ENCODE measurements around the gene ING4. TPM values are rescaled to one million over a fixed set of nuclear protein-coding genes. Genes with fewer than 3 reads are reported as not detected.

Gene ING4
- total RNA-seq, 1 donor from 2014 or later = 13.7 TPM

DNA sequence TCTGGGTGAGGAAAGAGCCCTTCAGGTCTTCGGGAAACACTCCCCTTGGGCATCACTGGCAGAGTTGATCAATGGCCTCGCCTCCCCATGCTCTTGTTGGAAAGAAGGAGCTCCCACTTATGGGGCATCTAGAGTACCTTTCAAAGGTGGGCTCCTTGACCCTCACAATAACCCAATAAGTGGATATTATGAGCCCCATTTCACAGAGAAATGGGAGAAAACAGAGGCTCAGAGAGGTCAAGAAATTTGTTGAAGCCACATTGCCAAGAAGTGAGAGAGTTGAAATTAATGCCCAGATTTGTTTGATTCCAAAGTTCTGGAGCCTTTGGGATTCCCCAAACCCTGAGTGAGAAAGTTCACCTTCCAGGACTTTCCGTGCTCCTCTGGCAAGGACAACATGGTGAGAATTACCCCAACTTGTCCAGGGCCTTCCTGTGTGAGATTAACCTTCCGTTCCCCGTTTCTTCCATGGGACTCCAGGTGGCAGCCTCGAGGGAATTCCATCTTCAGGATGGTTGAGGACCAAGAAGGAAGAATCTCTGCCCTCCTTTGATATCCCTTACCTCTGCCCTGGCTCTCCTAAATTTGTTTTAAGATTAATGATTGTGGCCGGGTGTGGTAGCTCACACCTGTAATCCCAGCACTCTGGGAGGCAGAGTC is 48.3 kb downstream of the ING4 start:
- Mint-ChIP-seq H3K4me1 (peaks cover 34% of the 10 kb centered on the region), H3K36me3 (ENCODE audit: low read depth) (peaks cover 2% of the 10 kb centered on the region), H3K27ac (peak overlapping the region; percentile 40), H3K9me3 (no peaks in the 10 kb centered on the region), H3K4me3 (no peak overlapping the region), H3K27me3 (no peaks in the 10 kb centered on the region)
- intact Hi-C loops (cut with micrococcal nuclease) = no loop called here
- no peak for DNase-seq

DNA sequence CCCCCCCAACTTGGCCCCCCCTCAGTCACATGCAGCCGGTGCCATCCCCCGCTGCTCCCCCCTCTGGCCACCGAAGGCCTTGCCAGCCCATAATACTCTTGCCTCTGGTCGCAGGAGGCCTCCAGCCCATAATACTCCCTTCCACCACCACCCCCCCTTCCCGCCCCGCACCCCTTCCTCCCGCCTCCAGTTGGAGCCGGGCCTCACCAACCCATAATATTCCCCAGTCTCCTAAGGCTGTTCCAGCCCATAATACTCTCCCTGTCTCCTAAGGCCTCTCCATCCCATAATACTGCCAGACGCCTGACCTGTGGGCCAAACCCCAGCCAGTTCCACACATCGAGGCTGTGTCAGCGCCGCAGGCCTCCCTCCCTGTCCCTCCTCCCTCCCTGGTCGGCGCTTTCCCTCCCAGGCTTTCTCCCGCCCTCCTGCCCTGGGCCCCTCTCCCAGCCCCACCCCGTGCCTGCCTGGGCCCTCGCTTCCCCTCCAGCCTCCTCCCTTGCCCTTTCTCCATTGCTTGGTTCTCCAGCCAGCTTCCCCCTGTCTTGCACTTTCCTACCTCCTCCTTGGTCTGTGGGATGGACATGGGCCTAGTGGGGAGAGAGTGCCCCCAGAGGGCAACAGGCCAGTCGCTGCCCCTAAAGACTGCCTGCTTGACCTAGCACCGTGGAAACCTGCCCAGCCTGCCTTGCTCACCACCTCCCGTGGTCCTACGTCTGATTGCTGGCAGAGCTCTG is 49.0 kb downstream of the ING4 start:
- DNase-seq = peak; percentile 69
- Mint-ChIP-seq H3K27me3 (no peaks in the 10 kb centered on the region), H3K9me3 (no peaks in the 10 kb centered on the region), H3K4me1 (peaks cover 34% of the 10 kb centered on the region), H3K36me3 (ENCODE audit: low read depth) (no peaks in the 10 kb centered on the region), H3K4me3 (no peak overlapping the region), H3K27ac (peak overlapping the region; percentile 39)
- intact Hi-C loops (cut with micrococcal nuclease) = no loop called here

DNA sequence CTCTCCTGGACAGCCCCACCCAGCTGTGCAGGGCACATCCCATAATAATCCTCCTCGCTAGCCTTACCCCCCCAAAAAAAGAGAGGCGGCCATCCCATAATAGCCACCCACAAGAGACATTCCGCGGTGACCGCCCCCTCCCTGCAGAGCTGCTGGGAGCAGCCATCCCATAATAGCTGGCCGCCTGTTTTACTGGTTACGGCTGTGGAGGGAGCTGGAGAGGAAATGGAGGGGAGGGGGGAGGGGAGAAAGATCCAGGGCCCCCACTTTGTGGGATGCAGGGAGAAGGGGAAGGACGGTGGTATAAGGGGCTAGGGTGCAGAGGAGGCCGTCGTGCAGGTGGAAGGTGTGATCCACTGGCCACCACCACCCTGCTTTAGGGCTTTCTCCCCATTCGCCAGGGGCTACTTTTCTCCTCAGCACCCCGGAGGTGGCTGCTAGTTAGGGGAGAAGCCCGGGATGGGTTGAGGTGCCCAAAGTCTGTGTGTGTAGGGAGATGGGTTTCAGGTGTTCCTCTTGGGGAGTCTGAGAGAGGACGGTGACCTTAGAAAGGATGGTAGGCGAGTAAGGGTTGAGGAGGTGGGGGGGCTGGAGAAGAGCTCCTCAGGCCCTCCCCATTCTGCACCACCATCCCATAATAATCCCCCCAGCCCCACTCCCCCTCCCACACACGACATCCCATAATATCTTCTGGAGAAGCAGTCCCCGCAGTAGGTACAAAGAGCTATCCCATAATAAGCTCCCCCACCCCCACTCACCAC is 49.7 kb downstream of the ING4 start:
- peak; percentile 79 for DNase-seq
- H3K27ac Mint-ChIP-seq = peak overlapping the region; percentile 52
- no peaks in the 10 kb centered on the region for H3K27me3 Mint-ChIP-seq
- no peaks in the 10 kb centered on the region for H3K36me3 Mint-ChIP-seq (ENCODE audit: low read depth)
- intact Hi-C loops (cut with micrococcal nuclease) = no loop called here
- peaks cover 34% of the 10 kb centered on the region for H3K4me1 Mint-ChIP-seq
- no peaks in the 10 kb centered on the region for H3K9me3 Mint-ChIP-seq
- H3K4me3 Mint-ChIP-seq = peak overlapping the region; percentile 20

DNA sequence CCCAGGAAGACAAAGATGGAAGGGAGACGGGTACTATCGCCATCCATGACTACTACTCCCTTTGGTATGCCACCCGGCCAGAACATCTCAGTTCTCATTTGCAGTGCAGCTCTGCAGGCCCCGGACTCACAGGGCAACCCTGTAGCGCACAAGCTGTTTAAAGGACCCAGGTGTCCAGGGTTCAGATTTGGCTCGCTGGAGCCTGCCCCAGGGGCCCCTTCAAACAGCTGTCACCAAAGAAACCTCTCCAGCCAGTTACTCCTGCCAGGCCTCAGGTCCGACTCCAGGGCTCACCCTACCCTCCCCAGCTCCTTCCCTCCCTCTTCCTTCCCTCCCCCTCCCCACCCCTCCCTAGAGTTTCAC is 50.3 kb downstream of the ING4 start:
- no peaks in the 10 kb centered on the region for H3K27me3 Mint-ChIP-seq
- H3K4me1 Mint-ChIP-seq = peaks cover 32% of the 10 kb centered on the region
- peak; percentile 60 for DNase-seq
- peak overlapping the region; percentile 61 for H3K27ac Mint-ChIP-seq
- H3K36me3 Mint-ChIP-seq (ENCODE audit: low read depth) = no peaks in the 10 kb centered on the region
- H3K9me3 Mint-ChIP-seq = no peaks in the 10 kb centered on the region
- intact Hi-C loops (cut with micrococcal nuclease) = no loop called here
- peak overlapping the region; percentile 33 for H3K4me3 Mint-ChIP-seq

DNA sequence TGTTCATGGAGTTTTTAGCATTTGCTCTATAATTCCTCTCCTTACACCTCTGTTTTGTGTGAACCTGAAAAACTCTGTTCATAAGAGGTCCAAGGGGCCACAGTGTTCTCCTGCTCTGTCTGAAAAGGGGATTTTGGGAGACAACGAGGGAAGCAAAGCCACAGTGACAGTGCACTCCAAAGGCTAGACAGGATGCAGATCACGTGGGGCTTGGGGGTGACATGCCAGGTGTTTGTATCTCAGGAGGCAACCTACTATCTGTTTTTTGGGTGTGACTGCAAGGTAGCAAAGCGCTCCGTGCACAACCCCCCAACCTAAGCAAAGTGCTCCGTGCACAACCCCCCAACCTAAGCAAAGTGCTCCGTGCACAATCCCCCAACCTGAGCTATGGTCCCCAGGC is 50.7 kb downstream of the ING4 start:
- peaks cover 32% of the 10 kb centered on the region for H3K4me1 Mint-ChIP-seq
- no peaks in the 10 kb centered on the region for H3K36me3 Mint-ChIP-seq (ENCODE audit: low read depth)
- peak overlapping the region; percentile 33 for H3K4me3 Mint-ChIP-seq
- H3K27ac Mint-ChIP-seq = peak overlapping the region; percentile 61
- no peaks in the 10 kb centered on the region for H3K9me3 Mint-ChIP-seq
- no peaks in the 10 kb centered on the region for H3K27me3 Mint-ChIP-seq
- intact Hi-C loops (cut with micrococcal nuclease) = no loop called here
- peak; percentile 75 for DNase-seq

DNA sequence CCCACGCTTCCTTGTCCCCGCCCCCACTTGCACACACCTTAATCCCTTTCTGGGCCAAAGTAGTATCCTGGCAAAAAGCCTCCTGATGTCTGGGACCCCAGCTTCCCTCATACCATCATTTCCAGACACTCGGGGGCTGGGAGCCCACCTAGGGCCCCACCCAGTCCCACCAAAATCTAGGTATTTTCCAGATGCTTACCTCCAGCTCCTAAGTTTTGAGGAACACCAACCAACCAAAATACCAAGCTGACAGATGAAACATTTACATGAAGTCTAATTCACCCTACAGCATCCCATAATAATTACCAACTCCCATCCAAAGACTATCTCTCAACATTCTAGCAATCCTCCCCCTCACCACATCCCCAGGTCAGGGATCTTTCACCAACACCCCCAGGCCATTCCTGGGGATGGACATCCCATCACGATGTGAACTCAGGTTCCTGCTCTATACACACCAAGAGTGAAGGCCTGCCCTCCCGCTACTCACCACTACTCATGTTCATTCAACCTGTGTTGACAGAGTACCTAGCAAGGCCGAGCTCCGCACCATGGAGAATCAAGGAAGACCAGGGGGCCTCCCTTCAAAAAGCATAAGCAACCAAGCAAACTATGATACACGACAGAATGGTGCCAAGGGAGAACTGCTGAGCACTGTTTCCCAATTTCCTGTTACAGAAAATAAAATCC is 54.2 kb downstream of the ING4 start:
- H3K27me3 Mint-ChIP-seq = no peaks in the 10 kb centered on the region
- H3K36me3 Mint-ChIP-seq (ENCODE audit: low read depth) = peaks cover 16% of the 10 kb centered on the region
- H3K4me3 Mint-ChIP-seq = no peak overlapping the region
- intact Hi-C loops (cut with micrococcal nuclease) = loop anchor here (1.0 to 5.0 kb wide), 3 partner anchors 81 to 264 kb away; partner anchors contain the start of genes CD4, SPSB2 and ZNF384
- DNase-seq = peak; percentile 77
- H3K27ac Mint-ChIP-seq = no peak overlapping the region
- H3K9me3 Mint-ChIP-seq = no peaks in the 10 kb centered on the region
- H3K4me1 Mint-ChIP-seq = peaks cover 42% of the 10 kb centered on the region

DNA sequence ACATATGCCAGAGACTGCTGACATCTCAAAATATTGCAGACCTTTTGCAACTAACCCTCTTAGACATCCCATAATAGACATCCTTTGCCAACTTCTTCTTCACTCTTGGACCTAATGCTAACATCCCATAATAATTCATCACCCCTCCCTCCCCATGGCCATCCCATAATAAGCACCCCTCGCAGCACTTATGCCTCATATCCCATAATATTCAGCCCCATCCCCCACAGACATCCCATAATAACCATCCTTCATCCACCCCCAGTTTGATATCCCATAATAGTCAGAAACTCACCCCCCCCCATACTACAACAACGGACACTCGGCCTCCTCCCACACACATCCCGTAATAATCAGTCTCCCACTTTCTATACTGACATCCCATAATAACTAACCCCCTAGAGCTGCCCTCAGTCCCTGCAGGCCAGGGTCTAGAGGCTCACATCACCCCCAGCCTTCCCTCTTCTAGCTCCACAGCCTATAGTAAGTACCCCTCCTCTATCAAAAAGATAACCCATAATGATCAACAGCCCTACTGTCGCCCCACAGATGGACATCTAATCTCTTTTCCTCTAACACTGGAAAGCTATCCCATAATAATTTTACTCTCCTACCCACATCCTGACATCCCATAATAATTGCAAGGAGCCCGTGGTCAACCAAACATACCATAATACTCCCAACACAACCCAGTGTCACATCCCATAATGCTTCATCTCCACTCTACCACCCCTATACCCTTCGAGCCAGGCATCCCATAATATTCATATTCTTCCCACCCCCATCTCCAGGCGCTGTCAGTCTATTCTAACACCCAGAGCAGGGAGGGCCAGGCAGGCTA is 54.9 kb downstream of the ING4 start:
- peaks cover 23% of the 10 kb centered on the region for H3K36me3 Mint-ChIP-seq (ENCODE audit: low read depth)

DNA sequence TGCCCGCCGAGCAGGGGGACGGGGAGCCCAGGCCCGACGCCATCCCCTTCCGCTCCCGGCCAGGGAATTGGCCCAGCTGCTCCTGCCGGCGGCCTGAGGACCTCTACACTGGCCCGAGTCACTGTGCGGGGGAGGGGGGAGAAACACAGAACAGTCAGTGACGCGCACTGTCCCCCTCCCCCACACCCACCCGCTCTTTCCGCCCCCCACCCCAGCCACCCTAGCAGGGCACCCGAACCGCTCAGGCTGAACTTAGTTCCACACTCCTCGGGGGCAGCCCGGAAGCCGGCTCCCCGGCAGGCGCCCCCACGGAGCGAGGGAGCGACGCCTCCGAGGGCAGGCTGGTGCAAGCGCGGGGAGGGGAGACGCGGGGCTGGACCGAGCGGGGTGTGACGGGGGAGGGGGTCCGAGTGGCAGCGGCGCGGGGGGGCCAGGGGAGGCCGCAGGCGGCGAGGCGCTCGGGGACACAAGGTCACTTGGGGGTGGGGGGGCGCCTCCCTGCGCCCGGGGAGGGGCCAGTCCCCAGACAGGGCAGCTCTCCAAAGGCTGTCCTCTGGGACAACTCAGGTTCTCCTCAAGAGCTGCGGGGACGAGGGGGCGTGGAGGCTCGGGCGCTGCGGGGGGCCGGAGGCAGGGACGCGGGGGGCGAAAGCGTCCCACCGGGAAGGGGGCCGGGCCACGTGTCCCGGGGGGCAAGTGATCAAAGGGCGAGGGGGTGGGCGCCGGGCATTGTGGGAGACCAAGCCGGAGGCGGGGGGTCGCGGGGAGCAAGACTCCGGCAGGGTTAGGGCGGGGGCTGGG is 56.4 kb downstream of the ING4 start:
- Mint-ChIP-seq H3K27me3 (no peaks in the 10 kb centered on the region), H3K36me3 (ENCODE audit: low read depth) (peaks cover 37% of the 10 kb centered on the region), H3K9me3 (no peaks in the 10 kb centered on the region), H3K27ac (peak overlapping the region; percentile 79), H3K4me1 (peaks cover 45% of the 10 kb centered on the region), H3K4me3 (no peak overlapping the region)
- intact Hi-C loops (cut with micrococcal nuclease) = loop anchor here (1.0 to 5.0 kb wide), 6 partner anchors 38 to 266 kb away; partner anchors contain the start of genes CD4, GAPDH, ING4 and NOP2
- DNase-seq = peak; percentile 85

More for the DNA sequence above, 54.9 kb downstream of the ING4 start:
- no peaks in the 10 kb centered on the region for H3K27me3 Mint-ChIP-seq
- peaks cover 45% of the 10 kb centered on the region for H3K4me1 Mint-ChIP-seq
- no peaks in the 10 kb centered on the region for H3K9me3 Mint-ChIP-seq
- H3K27ac Mint-ChIP-seq = no peak overlapping the region
- no peak overlapping the region for H3K4me3 Mint-ChIP-seq
- intact Hi-C loops (cut with micrococcal nuclease) = loop anchor here (1.0 to 5.0 kb wide), 7 partner anchors 39 to 264 kb away; partner anchors contain the start of genes CD4, GAPDH, ING4 and NOP2
- DNase-seq = peak; percentile 89

DNA sequence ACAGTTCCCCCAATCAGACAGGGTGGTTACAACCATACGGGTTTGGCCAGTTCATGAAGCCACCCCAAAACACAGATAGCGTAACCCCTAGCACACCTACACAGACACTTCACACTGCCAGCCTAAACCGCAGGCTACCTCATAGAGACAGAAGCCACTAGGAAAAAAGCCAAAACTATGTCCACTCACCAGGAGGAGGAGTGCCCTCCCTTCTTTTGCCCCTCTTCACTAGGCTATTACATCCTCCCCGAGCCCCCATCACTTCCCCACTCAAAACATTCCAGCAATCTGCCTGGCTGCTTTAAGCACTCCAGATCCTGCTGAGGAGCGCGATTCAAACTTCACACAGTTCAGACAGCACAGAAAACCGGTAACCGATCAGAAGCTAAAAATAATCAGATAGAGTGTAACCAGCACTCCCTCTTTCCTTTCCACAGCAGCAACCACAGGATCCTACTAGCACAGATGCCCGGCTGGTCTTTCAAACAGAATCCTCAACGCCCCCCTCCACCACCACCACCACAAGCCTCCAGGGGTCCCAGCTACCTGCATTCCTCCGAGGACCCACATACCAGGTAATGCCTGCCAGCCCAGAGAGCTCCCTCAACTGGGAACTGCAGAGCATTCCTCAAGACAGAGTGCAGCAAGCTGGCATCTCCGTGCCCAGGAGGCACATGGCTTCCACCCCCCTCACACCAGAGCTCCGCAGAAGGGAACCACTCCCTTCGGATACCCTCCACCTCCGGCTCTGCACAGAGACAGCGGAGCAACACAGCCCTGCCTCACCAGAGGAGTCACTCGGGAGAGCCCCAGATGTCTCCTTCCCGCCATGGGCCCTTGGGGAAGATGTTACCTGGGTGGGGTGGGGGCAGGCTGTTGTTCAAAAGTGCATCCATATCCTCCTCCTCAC is 57.2 kb downstream of the ING4 start:
- H3K27me3 Mint-ChIP-seq = no peaks in the 10 kb centered on the region
- DNase-seq = peak; percentile 76
- H3K36me3 Mint-ChIP-seq (ENCODE audit: low read depth) = peaks cover 44% of the 10 kb centered on the region
- intact Hi-C loops (cut with micrococcal nuclease) = loop anchor here (2.0 to 5.0 kb wide), 5 partner anchors 37 to 267 kb away; partner anchors contain the start of genes CD4, GAPDH, NOP2 and SPSB2
- H3K4me3 Mint-ChIP-seq = no peak overlapping the region
- H3K9me3 Mint-ChIP-seq = no peaks in the 10 kb centered on the region
- H3K4me1 Mint-ChIP-seq = peaks cover 41% of the 10 kb centered on the region
- peak overlapping the region; percentile 79 for H3K27ac Mint-ChIP-seq

DNA sequence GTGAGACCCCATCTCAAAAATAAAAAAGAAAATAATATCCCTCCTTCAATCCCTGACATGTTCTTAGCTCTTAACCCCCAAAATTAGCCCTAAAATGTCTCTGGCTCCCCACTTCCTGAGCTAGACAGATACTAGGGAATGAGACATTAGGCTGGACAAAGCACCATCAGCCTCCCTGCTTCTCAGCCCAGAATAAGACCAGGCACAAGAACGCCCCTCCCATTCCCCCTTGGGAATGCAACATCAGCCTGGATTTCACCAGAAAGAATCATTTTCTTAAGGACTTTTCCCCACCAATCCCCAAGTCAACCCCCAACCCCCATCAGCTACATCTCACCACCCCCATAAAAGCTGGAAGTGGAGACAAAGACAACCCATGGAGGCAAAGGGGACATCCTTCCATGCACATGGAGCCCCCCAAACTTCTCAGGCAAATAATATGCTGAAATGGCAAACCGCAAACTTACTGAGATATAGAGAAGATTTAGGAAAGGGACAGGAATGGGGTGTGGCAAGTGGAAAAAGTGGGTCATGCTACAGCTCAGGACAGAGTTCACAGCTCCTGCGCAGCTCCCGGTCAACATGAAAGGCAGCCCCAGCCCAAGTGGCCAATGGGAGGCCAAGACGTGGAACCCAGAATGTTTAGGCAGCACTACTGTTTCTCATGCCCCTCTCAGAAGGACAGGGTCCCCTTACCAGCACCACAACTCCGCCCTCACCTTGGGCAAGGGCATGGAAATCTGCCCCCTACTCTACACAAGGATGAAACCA is 58.5 kb downstream of the ING4 start:
- no peak for DNase-seq
- H3K4me3 Mint-ChIP-seq = no peak overlapping the region
- H3K4me1 Mint-ChIP-seq = peaks cover 44% of the 10 kb centered on the region
- H3K27me3 Mint-ChIP-seq = no peaks in the 10 kb centered on the region
- peak overlapping the region; percentile 79 for H3K27ac Mint-ChIP-seq
- intact Hi-C loops (cut with micrococcal nuclease) = loop anchor here (5.0 kb wide), 2 partner anchors 183 to 268 kb away; partner anchors contain the start of genes CD4 and SPSB2
- no peaks in the 10 kb centered on the region for H3K9me3 Mint-ChIP-seq
- peaks cover 56% of the 10 kb centered on the region for H3K36me3 Mint-ChIP-seq (ENCODE audit: low read depth)

DNA sequence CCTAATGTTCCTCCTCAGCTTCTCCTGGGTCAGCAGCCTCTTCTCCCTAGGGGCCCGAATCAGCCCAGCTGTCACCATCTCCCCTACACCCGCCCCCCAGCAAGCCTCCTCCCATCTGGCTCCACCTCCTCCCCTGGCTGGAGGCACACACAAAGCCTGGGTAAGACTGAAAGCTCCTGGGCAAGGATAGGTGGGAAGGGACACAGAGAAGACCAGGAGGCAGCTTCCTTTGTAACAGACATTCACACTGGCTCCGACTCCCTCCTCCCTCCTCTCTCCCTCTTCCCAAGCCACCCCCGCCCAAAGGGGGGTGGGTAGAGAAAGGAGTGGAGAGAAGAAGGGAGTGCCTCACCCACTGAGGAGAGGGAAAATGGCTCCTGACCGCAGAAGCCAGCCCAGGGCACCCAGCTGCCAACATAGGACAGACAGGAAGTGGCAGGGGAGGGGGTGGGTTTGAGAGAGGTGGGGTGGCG is 59.8 kb downstream of the ING4 start:
- Mint-ChIP-seq H3K4me1 (peaks cover 44% of the 10 kb centered on the region), H3K9me3 (no peaks in the 10 kb centered on the region), H3K27ac (peak overlapping the region; percentile 86), H3K36me3 (ENCODE audit: low read depth) (peaks cover 64% of the 10 kb centered on the region), H3K27me3 (no peaks in the 10 kb centered on the region), H3K4me3 (no peak overlapping the region)
- intact Hi-C loops (cut with micrococcal nuclease) = no loop called here
- DNase-seq = peak; percentile 74
